Measurements from ENCODE around the gene ARPC4.

The ARPC4 gene

DNA sequence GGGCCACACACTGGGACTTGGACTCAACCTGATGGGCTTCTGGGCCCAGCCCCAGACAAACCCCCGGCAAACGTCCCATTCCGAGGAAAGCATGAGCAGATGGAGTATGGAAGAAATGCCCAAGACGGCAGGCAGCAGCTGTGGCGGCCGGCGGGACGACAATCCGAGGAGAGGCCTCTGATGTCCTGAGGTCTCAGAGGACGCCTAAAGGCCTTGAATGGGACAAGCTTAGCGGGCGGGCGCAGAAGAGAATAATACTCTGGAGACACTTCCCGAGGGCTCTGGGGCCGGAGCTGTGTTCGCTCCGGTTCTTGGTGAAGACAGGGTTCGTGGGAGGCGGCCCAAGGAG is 43.6 kb upstream of the ARPC4 start:
- peak overlapping the region; percentile 68 for H3K4me3 ChIP-seq (replicated peaks; ENCODE audit: low read depth, low read length)
- no peak for DNase-seq (ENCODE audit: low read depth)
- no peak for TF ChIP-seq CTCF (IDR thresholded peaks at IDR 0.05; ENCODE audit: low read length, missing control alignments)

DNA sequence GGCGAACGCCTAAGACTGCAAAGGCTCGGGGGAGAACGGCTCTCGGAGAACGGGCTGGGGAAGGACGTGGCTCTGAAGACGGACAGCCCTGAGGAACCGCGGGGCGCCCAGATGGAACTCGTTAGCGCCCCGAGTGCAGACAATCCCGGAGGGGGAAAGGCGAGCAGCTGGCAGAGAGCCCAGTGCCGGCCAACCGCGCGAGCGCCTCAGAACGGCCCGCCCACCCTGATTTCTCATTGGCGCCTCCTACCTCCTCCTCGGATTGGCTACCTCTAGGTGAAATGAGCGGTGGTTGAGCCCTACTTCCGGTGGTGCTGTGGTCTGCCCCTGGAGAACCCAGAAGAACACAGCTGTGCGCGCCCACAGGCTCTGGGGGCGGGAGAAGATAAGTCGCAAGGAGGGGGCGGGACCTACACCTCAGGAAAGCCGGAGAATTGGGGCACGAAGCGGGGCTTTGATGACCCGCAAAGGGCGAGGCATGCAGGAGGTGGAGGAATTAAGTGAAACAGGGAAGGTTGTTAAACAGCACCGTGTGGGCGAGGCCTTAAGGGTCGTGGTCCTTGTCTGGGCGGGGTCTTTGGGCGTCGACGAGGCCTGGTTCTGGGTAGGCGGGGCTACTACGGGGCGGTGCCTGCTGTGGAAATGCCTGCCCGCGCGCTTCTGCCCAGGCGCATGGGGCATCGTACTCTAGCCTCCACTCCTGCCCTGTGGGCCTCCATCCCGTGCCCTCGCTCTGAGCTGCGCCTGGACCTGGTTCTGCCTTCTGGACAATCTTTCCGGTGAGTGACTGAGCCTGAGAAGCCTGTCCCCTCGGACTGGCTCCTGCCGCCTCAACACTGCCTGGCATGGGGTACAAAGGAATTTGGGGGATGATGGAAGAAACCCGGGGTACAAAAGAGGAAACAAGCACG is 43.0 kb upstream of the ARPC4 start, which contains the start of gene OGG1:
Gene OGG1 (plus strand): TSS at position 308 of the 911 bp plus-strand sequence. CDS start 335 bp downstream, at position 643.
- TF ChIP-seq CTCF (IDR thresholded peaks at IDR 0.05; ENCODE audit: low read length, missing control alignments), result no peak
- peak within 1 kb of the TSS; percentile 68 for H3K4me3 ChIP-seq (replicated peaks; ENCODE audit: low read depth, low read length)
- peak; percentile 98 for DNase-seq (ENCODE audit: low read depth)

DNA sequence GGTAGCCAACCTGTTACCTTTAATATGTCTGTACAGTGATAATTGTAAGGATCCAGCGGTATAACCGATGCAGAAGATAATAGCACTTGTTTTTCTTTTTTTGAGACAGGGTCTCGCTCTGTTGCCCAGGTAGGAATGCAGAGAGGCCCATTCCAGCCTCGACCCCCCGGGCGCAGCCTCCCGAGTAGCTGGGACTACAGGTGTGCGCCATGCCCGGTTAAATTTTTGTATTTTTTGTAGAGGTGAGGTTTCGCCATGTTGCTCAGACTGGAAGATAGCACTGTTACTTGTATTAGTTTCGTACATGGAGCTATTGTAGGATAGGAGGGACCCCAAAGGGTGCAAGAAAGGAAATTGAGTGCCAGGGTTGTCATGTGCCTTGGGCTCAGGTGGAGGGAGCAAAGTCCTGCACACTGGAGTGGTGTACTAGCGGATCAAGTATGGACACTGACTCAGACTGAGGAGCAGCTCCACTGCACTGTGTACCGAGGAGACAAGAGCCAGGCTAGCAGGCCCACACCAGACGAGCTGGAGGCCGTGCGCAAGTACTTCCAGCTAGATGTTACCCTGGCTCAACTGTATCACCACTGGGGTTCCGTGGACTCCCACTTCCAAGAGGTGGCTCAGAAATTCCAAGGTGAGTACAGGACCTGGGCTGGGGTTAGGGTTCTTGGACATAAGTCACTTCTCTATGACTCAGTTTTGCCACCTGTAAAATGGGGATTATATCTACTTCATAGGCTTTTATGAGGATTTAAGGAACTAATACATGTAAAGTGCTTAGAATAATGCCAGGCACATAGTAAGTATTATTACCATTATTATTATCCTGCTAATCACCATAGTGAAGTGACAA is 42.1 kb upstream of the ARPC4 start:
- DNase-seq (ENCODE audit: low read depth), result no peak
- H3K4me3 ChIP-seq (replicated peaks; ENCODE audit: low read depth, low read length), result peak overlapping the region; percentile 68
- TF ChIP-seq CTCF (IDR thresholded peaks at IDR 0.05; ENCODE audit: low read length, missing control alignments), result no peak

GRCh38 chr3:9754678-9755077 is 38.2 kb upstream of the ARPC4 start:
- DNase-seq (ENCODE audit: low read depth), result no peak
- H3K4me3 ChIP-seq (replicated peaks; ENCODE audit: low read depth, low read length), result no peak overlapping the region
- TF ChIP-seq CTCF (IDR thresholded peaks at IDR 0.05; ENCODE audit: low read length, missing control alignments), result no peak

DNA sequence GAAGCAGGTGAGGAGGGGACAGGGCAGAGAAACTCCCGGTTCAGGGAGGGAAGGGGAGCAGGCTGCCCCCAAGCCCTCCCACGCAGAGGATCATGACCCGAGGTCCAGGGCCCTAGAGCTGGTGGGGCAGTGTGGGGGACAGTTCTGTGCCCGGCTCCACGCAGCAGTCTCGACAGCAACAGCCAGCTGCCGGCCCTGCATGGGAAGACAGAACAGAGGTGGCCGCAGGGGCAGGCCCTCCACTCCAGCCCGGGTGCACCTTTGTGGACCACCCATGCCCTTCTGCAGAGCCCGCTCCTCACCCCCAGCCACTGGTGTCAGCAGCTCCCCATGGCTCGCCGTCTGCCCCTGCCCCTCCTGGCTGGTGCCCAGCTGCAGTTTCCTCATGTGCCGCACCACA is 35.5 kb upstream of the ARPC4 start:
- H3K4me3 ChIP-seq (replicated peaks; ENCODE audit: low read depth, low read length), result no peak overlapping the region
- no peak for TF ChIP-seq CTCF (IDR thresholded peaks at IDR 0.05; ENCODE audit: low read length, missing control alignments)
- no peak for DNase-seq (ENCODE audit: low read depth)

- H3K4me3 ChIP-seq (replicated peaks; ENCODE audit: low read depth, low read length), result no peak overlapping the region
- no peak for DNase-seq (ENCODE audit: low read depth)
- no peak for TF ChIP-seq CTCF (IDR thresholded peaks at IDR 0.05; ENCODE audit: low read length, missing control alignments)
These were observed 31.9 kb upstream of the ARPC4 start for GRCh38 chr3:9760779-9761505.
